ENCODE measurements around the gene ANKS1A.

Gene ANKS1A

DNA sequence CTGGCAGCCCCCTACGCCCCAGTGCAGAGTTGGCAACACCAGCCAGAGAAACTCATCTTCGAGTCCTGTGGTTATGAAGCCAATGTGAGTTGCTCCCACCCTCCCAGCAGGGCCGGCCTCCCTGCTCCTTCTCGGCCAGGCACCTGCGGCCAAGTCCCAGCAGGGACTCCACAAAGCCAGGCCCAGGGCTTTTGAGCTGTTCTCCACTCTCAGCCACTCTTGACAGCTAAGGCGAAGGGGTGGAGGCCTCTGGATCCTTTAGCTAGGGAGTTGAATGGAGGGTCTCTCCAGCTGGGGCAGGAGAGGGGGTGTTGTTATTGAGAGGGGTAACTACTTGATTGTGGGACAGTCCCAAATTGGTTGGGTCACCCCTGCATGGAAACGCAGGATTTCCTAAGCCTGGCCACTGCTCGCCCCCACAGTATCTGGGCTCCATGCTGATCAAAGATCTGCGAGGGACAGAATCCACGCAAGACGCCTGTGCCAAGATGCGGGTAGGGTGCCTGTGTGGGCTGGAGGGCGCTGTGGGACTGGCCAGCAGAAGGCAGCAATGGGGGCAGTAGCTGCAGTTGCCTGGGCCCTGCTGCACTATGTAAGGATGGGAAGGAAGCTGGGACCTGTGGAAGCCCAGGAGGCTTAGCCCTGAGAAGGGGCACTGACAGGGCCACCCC lies 193.8 kb downstream of the ANKS1A start:
- DNase-seq (ENCODE audit: low read depth in 2 of 2) = no peak

- DNase-seq (ENCODE audit: low read depth in 2 of 2) = no peak
These were observed 194.5 kb downstream of the ANKS1A start for GRCh38 chr6:35083507-35083906.

DNA sequence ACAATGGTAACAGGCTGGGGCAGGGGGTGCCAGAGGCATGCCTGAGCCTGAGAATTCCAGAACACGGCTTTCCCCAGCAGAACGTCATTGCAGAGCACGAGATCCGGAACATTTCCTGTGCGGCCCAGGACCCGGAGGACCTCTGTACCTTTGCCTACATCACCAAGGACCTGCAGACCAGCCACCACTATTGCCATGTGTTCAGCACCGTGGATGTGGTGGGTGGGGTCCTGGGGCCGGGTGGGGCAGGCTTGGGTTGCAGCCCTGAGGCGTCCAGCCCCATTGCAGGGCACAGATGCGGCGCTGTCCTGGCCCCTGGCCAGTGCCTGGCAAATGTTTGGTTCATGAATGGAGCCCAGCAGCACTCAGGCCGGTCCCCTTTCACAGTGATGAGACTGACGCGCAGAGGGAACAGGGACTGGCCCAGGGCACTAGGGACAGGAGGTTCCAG lies 195.0 kb downstream of the ANKS1A start:
- DNase-seq (ENCODE audit: low read depth in 2 of 2) = no peak

DNA sequence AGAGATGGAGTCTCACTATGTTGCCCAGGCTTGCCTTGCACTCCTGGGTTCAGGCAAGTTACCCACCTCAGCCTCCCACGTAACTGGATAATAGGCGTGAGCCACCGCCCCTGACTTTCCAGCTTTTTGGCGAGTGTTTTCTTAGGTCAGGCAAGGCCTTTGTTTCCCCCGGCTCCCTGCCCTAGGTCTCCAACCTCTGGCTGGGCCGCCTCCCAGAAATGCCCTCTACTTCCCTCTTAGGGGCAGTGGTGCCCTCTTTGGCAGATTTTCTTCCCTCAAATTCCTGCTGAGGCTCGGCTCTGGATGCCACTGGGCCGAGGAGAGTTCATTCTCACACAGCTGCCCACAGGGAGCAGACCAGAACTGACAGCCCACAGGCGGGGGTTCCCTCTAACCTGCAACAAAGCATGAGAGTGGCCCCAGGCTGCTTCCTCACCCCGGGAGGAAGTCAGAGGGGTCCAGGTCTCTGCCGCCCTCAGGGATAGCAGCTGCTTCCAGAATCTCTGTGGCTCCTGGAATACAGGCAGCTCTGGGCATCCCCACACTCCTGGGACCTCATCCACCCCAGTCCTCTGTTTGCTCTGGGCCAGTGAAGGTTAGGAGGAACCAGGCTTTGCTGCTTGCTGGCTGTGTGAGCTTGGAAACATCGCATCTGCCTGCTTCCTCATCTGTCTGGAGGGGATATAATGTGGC lies 195.6 kb downstream of the ANKS1A start:
- DNase-seq (ENCODE audit: low read depth in 2 of 2) = no peak

GRCh38 chr6:35085359-35086281 lies 196.6 kb downstream of the ANKS1A start:
- DNase-seq (ENCODE audit: low read depth in 2 of 2) = no peak

DNA sequence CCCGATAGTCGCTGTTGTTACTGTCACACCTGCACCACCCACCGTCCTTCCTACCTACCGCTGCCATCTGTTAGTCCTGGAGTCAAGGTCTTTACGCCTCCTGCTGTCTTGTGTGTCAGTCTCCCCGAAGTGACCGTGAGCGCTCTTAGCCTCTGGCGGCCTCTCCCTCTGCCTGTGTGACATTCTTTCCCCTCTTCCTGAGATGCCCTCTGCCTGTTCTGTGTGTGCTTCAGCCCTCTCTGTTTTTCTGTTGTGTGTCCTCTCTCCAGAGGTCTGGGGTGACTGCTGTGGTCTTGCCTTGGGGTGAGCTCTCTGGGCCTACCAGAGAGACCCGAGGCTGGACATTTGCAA lies 197.2 kb downstream of the ANKS1A start:
- DNase-seq (ENCODE audit: low read depth in 2 of 2) = no peak

- DNase-seq (ENCODE audit: low read depth in 2 of 2) = no peak
These were observed 197.7 kb downstream of the ANKS1A start for GRCh38 chr6:35086636-35087360.

DNA sequence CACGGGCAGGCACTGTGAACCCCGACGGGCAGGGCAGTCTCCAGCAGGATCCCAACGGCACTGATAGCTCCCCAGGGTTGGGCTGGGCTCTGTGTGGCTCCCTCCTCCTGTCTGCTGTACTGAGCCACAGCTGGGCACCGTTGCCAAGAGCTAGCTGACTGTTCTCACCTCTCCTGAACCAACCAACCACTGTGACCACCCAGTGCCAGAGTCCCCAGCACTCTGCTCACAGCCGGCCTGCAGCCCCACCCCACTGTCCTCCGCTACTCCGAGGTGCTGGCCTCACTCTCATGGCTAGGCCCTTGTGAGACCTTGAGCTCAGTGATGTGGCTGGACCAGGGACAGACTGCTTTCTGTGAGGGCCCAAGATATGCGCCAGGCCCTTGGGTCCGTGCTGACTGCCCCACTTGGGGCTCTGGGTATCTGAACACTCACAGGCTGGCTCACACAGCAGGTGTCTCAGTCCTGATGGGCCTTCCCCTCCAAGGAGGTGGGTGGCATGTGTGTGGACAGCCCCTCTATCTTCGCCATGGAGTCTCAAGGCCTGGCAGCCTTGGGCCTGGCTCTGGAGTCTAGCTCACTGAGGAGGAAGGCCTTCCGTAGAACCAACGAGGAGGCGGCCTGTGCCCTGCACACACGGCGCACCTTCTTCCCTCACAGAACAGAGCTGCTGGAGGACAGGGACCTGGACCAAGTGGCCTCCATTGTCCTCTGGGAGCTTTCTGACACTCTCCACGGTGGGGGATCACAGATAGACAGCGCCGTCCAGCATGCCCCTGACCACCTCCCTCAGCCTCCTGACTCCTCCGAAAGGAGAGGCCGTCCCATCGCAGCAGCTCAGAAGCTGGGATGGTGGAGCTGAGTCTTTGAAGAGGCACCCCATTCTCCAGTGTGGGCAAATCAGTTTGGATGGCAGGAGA lies 198.6 kb downstream of the ANKS1A start:
- no peak for DNase-seq (ENCODE audit: low read depth in 2 of 2)

GRCh38 chr6:35088281-35089215 lies 199.5 kb downstream of the ANKS1A start:
- no peak for DNase-seq (ENCODE audit: low read depth in 2 of 2)

- DNase-seq (ENCODE audit: low read depth in 2 of 2) = no peak
These were observed 200.3 kb downstream of the ANKS1A start for GRCh38 chr6:35089216-35089934.

DNA sequence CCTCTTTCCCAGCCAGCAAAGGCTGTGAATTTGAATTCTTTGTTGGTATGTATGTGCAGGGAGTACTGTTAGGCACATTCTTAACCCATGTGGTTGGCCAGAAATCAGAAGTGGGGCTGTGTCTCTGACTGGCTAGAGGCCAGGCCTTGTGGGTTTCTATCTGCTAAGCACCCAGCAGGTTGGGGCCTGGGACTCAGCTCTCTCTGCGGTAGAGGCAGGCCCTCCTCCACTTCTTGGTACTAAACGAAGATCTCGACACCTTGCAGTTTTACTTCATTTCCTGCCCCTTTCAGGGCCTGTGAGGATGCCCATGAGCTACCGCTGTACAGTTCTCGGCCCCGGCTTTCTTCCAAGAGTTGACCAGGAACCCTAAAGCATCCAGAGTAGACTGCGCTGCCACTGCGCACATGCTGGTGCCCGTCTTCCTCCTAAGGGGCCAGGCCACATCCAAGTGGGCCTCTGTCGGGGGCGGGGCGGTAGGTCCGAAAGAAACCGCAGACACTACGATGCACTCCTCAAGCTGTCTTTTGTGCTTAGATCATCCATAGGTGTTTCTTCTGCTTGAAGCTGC lies 201.0 kb downstream of the ANKS1A start:
- no peak for DNase-seq (ENCODE audit: low read depth in 2 of 2)

DNA sequence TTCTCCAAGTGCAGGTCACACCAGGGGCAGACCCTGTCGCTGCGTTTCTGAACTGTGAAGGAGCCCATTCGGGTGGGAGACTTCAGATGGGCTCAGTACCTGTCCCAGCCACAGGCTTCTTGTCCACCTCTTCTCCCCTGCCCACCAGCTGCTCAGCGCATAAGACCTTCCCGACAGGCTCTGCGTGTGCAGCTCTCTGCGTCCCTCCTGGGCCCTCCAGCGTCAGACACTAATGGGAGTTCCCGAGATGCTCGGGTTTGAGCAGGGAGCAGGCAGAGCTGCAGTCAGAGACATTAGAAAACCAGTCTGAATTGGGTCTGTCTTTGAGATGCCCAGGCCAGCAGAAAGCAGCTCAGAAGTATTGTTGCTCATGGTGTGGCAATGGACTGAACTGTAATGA lies 201.7 kb downstream of the ANKS1A start:
- DNase-seq (ENCODE audit: low read depth in 2 of 2) = no peak

GRCh38 chr6:35091346-35092083 lies 202.5 kb downstream of the ANKS1A start:
- DNase-seq (ENCODE audit: low read depth in 2 of 2) = no peak

DNA sequence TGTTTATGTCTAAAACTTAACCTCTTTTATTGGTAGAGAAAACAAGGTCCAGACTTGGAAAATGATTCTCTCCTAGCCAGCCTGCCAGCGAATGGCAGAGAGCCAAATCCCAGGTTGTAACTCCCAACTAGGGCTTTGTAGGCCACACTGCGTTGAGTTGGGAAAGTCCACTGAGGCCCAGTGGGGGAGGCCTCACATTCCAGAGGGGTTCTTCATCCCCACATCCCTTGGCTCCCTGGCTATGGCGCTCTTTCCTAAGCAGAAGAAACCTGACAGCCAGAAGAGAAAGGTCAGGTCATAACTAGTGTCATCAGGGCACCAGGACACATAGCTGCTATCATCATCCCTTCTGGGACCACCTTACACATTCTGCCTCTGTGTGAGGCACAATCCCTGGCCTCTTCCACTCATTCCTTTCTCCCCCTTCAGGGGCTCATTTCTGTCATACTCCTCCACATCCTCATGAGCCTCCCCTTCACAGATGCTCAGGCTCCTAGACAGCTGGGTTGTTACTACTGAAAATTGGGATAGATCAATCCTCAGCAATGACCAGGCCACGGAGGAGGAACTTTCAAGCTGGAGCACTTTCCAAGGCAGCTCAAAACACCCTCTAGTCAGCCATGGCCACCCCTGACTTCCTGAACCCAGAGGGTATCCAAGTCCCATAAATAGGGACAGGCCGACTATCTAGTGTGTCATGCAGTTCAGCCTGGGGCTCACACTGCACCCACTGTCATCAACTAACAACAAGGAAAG lies 203.5 kb downstream of the ANKS1A start:
- DNase-seq (ENCODE audit: low read depth in 2 of 2) = no peak

- DNase-seq (ENCODE audit: low read depth in 2 of 2) = no peak
These were observed 204.0 kb downstream of the ANKS1A start for GRCh38 chr6:35093118-35093445.

GRCh38 chr6:35093783-35094182 lies 204.7 kb downstream of the ANKS1A start:
- no peak for DNase-seq (ENCODE audit: low read depth in 2 of 2)

DNA sequence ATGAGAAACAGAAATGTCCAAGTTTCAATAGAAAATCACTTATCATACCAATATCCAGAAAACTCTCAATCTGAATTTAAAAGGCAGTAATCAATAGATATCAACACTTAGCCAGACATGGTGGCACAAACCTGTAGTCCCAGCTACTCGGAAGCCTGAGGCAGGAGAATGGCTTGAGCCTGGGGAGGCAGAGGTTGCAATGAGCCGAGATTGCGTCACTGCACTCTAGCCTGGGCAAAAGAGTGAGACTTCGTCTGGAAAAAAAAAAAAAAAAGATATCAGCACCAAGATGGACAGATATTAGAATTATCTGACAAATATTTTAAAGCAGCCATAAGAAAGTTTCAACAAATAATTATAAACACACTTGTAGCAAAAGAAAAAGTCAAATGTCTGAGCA lies 205.1 kb downstream of the ANKS1A start:
- no peak for DNase-seq (ENCODE audit: low read depth in 2 of 2)

Data from stimulated activated CD8-positive, alpha-beta memory T cell treated with anti-CD3 and anti-CD28 coated beads, Interleukin-2, amount 100 ng/mL, for 48 hours (primary cell).